Measurements from ENCODE around the gene RMI2.

RMI2 gene

DNA sequence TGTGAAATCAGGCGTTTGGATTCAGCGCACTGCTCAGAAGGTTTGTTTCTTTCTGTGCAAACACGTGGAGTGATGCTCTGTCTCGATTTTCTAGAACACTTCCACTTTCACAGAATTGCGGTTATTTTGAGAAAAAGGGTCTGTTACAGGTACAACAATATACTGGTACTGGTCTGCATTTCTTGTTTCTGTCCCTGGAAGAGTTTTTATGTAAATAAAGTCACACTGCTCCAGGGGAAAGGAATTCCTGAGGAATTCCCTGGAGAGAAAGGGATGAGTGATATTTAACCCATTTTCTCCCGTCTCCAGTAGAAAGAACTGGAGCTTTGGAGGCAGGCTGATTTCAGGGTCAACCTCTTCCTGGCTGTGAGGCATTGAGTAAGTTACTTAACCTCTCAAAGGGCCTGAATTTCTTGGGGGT, 16.2 kb upstream of the RMI2 start:
- peak; percentile 71 for DNase-seq (ENCODE audit: low spot score)
- TF ChIP-seq, protein P1, sequence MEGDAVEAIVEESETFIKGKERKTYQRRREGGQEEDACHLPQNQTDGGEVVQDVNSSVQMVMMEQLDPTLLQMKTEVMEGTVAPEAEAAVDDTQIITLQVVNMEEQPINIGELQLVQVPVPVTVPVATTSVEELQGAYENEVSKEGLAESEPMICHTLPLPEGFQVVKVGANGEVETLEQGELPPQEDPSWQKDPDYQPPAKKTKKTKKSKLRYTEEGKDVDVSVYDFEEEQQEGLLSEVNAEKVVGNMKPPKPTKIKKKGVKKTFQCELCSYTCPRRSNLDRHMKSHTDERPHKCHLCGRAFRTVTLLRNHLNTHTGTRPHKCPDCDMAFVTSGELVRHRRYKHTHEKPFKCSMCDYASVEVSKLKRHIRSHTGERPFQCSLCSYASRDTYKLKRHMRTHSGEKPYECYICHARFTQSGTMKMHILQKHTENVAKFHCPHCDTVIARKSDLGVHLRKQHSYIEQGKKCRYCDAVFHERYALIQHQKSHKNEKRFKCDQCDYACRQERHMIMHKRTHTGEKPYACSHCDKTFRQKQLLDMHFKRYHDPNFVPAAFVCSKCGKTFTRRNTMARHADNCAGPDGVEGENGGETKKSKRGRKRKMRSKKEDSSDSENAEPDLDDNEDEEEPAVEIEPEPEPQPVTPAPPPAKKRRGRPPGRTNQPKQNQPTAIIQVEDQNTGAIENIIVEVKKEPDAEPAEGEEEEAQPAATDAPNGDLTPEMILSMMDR (IDR thresholded peaks at IDR 0.05; ENCODE audit: extremely low read depth, insufficient read depth, missing control alignments), result no peak
- in situ Hi-C loops (cut with MboI; ENCODE audit: low pct_unique_long_range_greater_than_20kb, low sequenced_read_pairs, unreplicated experiment), result no loop called here

DNA sequence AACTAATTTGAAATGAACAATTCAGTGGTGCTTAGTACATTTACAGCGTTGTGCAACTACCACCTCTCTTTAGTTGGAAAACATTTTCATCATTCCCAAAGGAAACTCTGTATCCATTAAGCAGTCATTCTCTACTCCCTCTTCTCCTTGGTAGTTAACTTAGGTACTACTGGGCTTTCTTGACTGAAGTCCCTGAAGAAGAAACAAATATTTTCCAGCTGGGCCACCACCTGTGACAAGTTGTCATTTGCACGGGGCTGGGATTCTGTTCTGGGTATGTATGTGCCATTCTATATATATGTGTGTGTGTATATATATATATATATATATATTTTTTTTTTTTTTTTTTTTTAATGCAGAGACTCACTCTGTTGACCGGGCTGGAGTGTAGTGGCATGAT, 15.4 kb upstream of the RMI2 start:
- DNase-seq (ENCODE audit: low spot score), result no peak
- TF ChIP-seq, protein P1 (IDR thresholded peaks at IDR 0.05; ENCODE audit: extremely low read depth, insufficient read depth, missing control alignments), result no peak
- in situ Hi-C loops (cut with MboI; ENCODE audit: low pct_unique_long_range_greater_than_20kb, low sequenced_read_pairs, unreplicated experiment), result no loop called here

GRCh38 chr16:11330526-11331237, 14.6 kb upstream of the RMI2 start:
- TF ChIP-seq, protein P1 (IDR thresholded peaks at IDR 0.05; ENCODE audit: extremely low read depth, insufficient read depth, missing control alignments), result no peak
- DNase-seq (ENCODE audit: low spot score), result no peak
- in situ Hi-C loops (cut with MboI; ENCODE audit: low pct_unique_long_range_greater_than_20kb, low sequenced_read_pairs, unreplicated experiment), result no loop called here

DNA sequence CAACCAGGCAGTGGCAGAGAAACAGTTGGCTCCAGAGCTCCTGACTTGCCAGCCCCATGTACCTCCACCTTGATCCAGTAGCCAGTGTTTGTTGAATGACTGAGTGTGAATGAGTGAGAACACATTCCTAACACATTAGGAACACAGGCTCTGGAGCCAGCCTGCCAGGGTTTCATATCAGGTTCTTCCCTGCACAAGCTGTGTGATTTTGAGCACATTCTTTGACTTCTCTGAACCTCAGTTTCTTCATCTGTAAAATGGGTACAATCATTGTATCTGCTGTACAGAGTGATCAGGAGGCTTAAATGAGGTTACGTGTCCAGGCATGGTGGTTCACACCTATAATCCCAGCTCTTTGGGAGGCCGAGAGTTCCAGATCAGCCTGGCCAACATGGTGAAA, 13.3 kb upstream of the RMI2 start:
- in situ Hi-C loops (cut with MboI; ENCODE audit: low pct_unique_long_range_greater_than_20kb, low sequenced_read_pairs, unreplicated experiment), result no loop called here
- TF ChIP-seq, protein P1 (IDR thresholded peaks at IDR 0.05; ENCODE audit: extremely low read depth, insufficient read depth, missing control alignments), result no peak

DNA sequence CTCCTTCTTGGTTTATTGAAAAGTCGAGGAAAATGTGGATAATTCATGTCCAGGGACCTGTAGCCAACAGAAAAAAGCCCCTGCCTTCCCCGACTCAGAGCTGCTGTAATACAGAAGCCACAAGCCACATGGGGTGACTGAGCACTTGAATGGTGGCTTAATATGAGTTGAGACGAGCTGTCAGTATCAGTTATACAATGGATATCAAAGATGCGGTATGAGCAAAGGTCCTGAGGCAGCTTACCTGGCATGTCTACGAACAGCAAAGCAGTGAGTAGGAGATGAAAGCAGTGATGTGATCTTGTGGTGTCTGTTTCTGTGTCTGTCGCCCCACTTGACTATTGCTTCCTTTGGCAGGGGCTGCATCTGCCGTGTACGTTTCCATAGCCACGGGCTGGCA, 12.2 kb upstream of the RMI2 start:
- in situ Hi-C loops (cut with MboI; ENCODE audit: low pct_unique_long_range_greater_than_20kb, low sequenced_read_pairs, unreplicated experiment), result no loop called here
- TF ChIP-seq, protein P1 (IDR thresholded peaks at IDR 0.05; ENCODE audit: extremely low read depth, insufficient read depth, missing control alignments), result no peak
- DNase-seq (ENCODE audit: low spot score), result no peak

More for the DNA sequence above, 13.3 kb upstream of the RMI2 start:
- DNase-seq (ENCODE audit: low spot score), result no peak

DNA sequence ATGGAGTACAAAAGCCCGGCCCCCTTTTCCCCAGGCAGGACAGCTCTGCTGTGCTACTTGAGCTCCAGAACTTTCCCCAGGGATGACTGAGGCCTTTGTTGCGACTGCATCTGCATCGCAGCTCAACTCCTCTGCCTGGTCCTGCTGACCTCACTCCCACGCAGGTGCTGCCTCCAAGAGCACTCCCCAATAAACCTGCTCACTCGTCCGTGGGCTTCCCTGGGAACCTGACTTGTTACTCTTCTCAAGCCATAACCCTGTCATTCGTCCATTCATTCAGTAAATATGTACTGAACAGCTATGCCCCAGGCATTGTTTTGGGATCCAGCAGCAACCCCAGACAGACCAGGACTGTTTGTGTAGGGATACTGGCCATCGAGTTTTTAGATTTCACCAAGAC, 11.6 kb upstream of the RMI2 start:
- no peak for DNase-seq (ENCODE audit: low spot score)
- TF ChIP-seq, protein P1 (IDR thresholded peaks at IDR 0.05; ENCODE audit: extremely low read depth, insufficient read depth, missing control alignments), result no peak
- in situ Hi-C loops (cut with MboI; ENCODE audit: low pct_unique_long_range_greater_than_20kb, low sequenced_read_pairs, unreplicated experiment), result no loop called here

Data from GM13977 (cell line).